HG02981 (cell line): Measurements from ENCODE around the gene ARAP2.
A peak's percentile ranks its signal among the peaks of the same experiment; 100 is the strongest.

Source experiments
- ATAC-seq: cut with Tn5 transposase; IDR thresholded peaks from one replicate; pipeline ENCODE4 v1.9.1; 2021; ENCODE audit warnings: mild to moderate bottlenecking, moderate library complexity; ENCODE audit not compliant: unreplicated experiment

The ARAP2 gene

GRCh38 chr4:36267486-36268268 lies 23.4 kb upstream of the ARAP2 start:
- ATAC-seq = no peak

- no peak for ATAC-seq
These were observed 20.0 kb upstream of the ARAP2 start for GRCh38 chr4:36264207-36264826.

GRCh38 chr4:36260731-36261130 lies 16.4 kb upstream of the ARAP2 start:
- ATAC-seq = no peak

- peak; percentile 33 for ATAC-seq
These were observed 12.1 kb upstream of the ARAP2 start for GRCh38 chr4:36256398-36256891.

GRCh38 chr4:36255577-36255976 lies 11.3 kb upstream of the ARAP2 start:
- peak; percentile 88 for ATAC-seq

- no peak for ATAC-seq
These were observed 10.1 kb upstream of the ARAP2 start for GRCh38 chr4:36254371-36254770.

GRCh38 chr4:36251983-36252382 lies 7.7 kb upstream of the ARAP2 start:
- ATAC-seq = no peak

GRCh38 chr4:36249610-36250009 lies 5.3 kb upstream of the ARAP2 start:
- no peak for ATAC-seq

GRCh38 chr4:36243355-36244256 lies 708 bp downstream of the ARAP2 start:
- peak; percentile 22 for ATAC-seq

- ATAC-seq = no peak
These were observed 1.5 kb downstream of the ARAP2 start for GRCh38 chr4:36242629-36243354.

GRCh38 chr4:36241771-36242170 lies 2.5 kb downstream of the ARAP2 start:
- peak; percentile 49 for ATAC-seq

GRCh38 chr4:36237366-36238313 lies 6.7 kb downstream of the ARAP2 start:
- ATAC-seq = no peak

GRCh38 chr4:36236159-36236558 lies 8.2 kb downstream of the ARAP2 start:
- no peak for ATAC-seq

GRCh38 chr4:36235306-36235705 lies 9.0 kb downstream of the ARAP2 start:
- ATAC-seq = no peak

- no peak for ATAC-seq
These were observed 10.6 kb downstream of the ARAP2 start for GRCh38 chr4:36233567-36234266.

- ATAC-seq = no peak
These were observed 13.8 kb downstream of the ARAP2 start for GRCh38 chr4:36230534-36230933.

- no peak for ATAC-seq
These were observed 16.4 kb downstream of the ARAP2 start for GRCh38 chr4:36227913-36228312.

- ATAC-seq = no peak
These were observed 17.7 kb downstream of the ARAP2 start for GRCh38 chr4:36226430-36227227.
